ENCODE data around the gene KCNJ16.
"Not testable (repeated sequence)": the region's sequence is repeated elsewhere in the genome, so short reads cannot be mapped to it uniquely, and the experiment has no call there.

KCNJ16 gene

GRCh38 chr17:70037498-70037897 lies 37.5 kb upstream of the KCNJ16 start:
- no peak for DNase-seq (ENCODE audit: low read depth)
- no peak for TF ChIP-seq CTCF (conservative IDR thresholded peaks at IDR 0.05; ENCODE audit: low read depth, low read length)
- H3K4me3 ChIP-seq (ENCODE audit: low read length): no peak overlapping the region

- TF ChIP-seq CTCF (conservative IDR thresholded peaks at IDR 0.05; ENCODE audit: low read depth, low read length): no peak
- DNase-seq (ENCODE audit: low read depth): no peak
- H3K4me3 ChIP-seq (ENCODE audit: low read length): no peak overlapping the region
Observed at GRCh38 chr17:70040336-70040735, 34.7 kb upstream of the KCNJ16 start.

- DNase-seq (ENCODE audit: low read depth): no peak
- no peak overlapping the region for H3K4me3 ChIP-seq (ENCODE audit: low read length)
- TF ChIP-seq CTCF (conservative IDR thresholded peaks at IDR 0.05; ENCODE audit: low read depth, low read length): no peak
Observed at GRCh38 chr17:70041061-70041460, 34.0 kb upstream of the KCNJ16 start.

- H3K4me3 ChIP-seq (ENCODE audit: low read length): no peak overlapping the region
- DNase-seq (ENCODE audit: low read depth): no peak
- TF ChIP-seq CTCF (conservative IDR thresholded peaks at IDR 0.05; ENCODE audit: low read depth, low read length): no peak
Observed at GRCh38 chr17:70041540-70041939, 33.5 kb upstream of the KCNJ16 start.

- not testable (repeated sequence) for H3K4me3 ChIP-seq (ENCODE audit: low read length); DNase-seq (ENCODE audit: low read depth)
Observed at GRCh38 chr17:70045780-70046179, 29.2 kb upstream of the KCNJ16 start.

GRCh38 chr17:70047619-70048419 lies 27.2 kb upstream of the KCNJ16 start:
- no peak overlapping the region for H3K4me3 ChIP-seq (ENCODE audit: low read length)
- TF ChIP-seq CTCF (conservative IDR thresholded peaks at IDR 0.05; ENCODE audit: low read depth, low read length): no peak
- DNase-seq (ENCODE audit: low read depth): no peak

- no peak overlapping the region for H3K4me3 ChIP-seq (ENCODE audit: low read length)
- TF ChIP-seq CTCF (conservative IDR thresholded peaks at IDR 0.05; ENCODE audit: low read depth, low read length): no peak
- no peak for DNase-seq (ENCODE audit: low read depth)
Observed at GRCh38 chr17:70049801-70050591, 25.0 kb upstream of the KCNJ16 start.
